NCI-H187 (cell line): ENCODE measurements around the gene SMYD5.

Experiments used
- DNase-seq, 2 experiments: peaks; one replicate each; lab custom pipeline; 2025; lab: John Stamatoyannopoulos, UW

The SMYD5 gene

DNA sequence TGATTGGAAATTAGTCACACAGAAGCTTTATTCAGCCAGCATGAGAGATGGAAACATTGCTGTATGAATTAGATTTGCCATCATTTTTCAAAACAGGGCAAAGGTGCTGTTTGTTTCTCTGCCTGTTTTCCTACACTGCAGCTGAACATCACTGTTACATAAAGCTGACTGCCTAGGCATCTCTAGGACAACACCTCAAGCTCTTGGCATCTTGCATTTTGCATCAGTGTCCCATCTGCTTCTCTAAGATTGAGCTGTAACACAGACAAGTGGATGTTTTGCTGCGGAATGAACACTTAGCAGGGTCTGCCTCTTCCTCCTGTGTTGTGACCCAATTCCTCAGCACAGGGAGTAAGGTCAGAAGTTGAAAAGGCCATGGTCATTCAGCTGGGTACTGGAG is 24.9 kb downstream of the SMYD5 start:
- DNase-seq: no peak

DNA sequence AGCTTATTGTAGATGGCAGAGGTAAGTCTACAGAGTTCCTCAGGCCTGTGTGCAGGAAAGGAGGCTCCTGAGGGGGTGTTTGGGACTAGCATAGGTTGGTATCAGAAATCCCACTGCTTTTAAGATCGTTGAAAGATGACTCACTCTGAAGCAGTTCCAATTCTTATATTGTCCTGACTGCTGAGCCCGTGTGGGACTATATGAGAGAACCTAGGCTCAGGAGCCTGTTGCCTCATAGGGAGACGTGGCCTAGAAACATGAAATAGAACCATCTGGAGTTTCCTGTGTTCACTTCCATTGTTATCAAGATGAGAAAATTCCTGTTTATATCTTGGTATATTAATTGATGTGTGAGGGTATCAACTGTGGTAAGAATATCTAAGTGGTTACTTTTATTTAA is 25.7 kb downstream of the SMYD5 start:
- DNase-seq: no peak

DNA sequence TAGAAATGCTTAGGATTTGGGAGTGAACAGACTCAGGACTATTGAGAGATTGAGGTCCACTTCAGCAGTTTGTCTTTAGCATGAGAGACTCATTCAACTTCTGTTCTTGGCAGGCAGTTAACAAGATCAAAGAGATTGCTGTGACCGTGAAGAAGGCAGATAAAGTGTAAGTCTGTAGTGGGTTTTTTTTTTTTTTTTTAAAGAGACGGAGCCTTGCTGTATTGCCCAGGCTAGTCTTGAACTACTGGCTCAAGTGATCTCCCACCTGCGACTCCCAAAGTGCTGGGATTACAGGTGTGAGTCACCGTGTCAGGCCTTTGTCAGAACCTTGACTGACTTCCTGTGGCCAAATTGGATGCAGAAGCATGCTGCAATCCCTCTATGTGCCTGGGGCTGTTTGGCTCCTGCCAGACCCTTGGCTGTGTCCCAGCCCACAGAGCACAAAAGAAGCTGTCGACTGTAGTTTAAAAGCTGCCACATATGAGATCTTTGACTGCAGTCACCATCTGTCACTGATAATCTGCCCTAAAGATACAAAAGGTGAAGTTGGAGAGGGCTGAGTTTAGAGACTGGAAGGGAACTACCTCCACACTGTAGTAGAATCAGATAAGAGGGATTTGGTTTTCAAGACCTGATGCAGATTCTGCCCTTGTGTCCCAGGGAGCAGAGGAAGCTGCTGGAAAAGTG is 30.0 kb downstream of the SMYD5 start:
- DNase-seq: no peak

- no peak for DNase-seq
Observed at GRCh38 chr2:73244580-73244979, 30.5 kb downstream of the SMYD5 start.

DNA sequence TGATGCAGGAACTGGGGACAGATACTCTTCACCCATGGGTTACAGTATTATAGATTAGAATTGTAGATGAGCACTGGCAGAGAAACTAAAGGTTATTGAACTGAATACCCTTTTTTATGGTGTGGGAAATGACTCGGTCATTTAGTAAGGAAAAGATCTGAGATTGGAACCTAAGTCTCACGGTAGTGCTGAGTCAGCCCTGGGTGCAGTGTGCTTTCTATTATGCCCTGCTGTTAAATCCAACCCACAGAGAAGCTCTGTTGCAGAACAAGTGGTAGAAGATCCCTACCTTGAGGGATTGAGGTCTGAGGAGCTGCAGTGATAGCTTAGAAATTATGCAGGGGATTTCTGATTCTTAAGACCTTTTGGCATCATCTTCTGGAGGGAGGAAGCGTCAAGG is 32.8 kb downstream of the SMYD5 start:
- no peak for DNase-seq

DNA sequence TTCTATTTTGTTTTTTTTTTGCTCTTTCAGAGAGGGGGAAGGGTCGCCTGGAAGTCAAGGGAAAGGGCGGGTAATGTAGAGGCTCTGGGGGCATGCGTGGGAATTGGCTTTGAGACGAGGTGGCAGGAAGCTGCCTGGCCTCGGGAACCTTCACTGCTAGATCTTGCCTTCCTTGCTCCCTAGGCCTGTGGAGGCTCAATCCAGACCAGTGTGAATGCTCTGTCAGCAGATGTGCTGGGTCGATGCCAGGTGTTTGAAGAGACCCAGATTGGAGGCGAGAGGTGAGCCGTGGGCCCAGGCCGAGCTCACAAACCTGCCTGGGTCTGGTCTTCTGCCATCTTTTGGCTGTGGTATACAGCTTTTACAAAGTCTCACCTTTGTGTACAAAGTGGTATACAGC is 35.6 kb downstream of the SMYD5 start:
- DNase-seq: no peak

- no peak for DNase-seq
Observed at GRCh38 chr2:73250872-73251846, 37.1 kb downstream of the SMYD5 start.

- DNase-seq: no peak
Observed at GRCh38 chr2:73252238-73253027, 38.4 kb downstream of the SMYD5 start.

- DNase-seq: no peak
Observed at GRCh38 chr2:73253400-73253799, 39.4 kb downstream of the SMYD5 start.

DNA sequence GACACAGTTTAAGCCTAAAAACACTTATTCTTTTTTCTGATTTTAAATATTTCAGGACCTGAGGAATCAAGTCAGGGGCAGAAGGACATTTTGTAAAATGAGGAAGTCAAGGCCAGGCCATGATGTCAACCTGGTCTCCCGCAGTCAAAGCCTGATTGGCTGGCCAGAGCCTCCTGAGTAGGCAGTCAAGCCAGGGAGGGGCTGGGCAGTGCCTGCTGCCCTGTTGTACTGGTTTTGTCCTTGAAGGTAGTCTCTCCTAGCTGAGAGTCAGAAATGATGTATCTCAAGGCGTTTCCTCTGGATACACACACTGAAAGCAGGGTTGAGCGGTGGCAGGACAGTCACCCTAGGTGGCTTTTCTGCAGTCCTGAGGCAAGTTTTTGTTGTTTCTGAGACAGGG is 39.9 kb downstream of the SMYD5 start:
- no peak for DNase-seq

- DNase-seq: no peak
Observed at GRCh38 chr2:73254343-73255006, 40.4 kb downstream of the SMYD5 start.

- no peak for DNase-seq
Observed at GRCh38 chr2:73255007-73255644, 41.1 kb downstream of the SMYD5 start.

GRCh38 chr2:73255907-73256617 is 42.0 kb downstream of the SMYD5 start:
- no peak for DNase-seq

GRCh38 chr2:73256618-73256922 is 42.5 kb downstream of the SMYD5 start:
- DNase-seq: no peak

DNA sequence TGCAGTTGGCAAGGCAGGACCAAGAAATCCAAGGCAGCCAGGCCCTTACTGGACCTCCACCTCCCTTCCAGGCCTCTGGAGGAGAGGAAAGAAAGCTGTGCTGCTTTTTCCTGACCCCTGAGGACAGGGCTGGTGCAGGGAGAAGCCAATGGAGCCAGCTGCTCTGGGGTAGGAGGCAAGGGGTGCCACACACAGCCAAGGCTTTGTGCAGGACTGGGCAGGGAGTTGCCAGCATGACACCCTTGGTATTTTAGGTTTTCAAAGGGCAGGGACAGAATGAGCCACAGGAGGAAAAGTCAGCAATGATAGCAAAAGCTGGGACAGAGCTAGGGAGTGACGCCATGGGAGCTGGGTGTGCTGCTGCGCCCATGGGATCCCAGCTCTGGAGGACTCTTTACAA is 43.0 kb downstream of the SMYD5 start:
- DNase-seq: no peak

DNA sequence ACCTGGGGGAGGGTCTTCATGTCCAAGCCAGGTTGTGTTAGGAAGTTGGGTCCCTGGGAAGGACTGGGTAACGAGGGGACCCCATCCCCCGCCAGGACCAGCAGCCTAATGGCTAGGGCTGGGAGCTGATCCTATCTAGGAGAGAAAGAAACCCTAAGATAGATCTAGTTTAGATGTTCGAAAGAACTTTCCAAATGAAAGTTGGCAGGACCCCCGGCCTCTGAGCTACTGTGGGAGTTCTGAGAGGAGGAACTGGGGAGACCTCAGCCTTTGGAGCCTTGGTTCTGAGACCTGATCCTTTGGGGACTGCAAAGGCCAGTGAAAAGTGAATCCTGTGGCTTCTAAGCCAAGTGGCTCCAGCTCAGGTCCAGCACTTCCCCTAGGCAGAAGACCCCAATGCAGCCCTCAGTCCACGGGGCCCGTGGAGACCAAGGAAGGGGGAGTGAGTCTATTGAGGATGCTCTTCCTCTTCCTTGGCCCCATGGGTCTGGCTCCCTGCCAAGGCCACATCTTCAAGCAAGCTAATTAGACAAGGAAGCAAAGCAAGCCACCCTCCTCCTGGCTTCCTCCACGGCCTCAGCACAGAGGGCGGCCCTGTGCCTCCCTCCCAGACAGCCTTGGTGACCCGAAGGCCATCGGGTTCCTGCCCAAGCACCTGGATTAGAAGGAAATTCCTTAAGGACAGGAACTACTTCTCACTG is 43.5 kb downstream of the SMYD5 start:
- DNase-seq: no peak

GRCh38 chr2:73258186-73258912 is 44.3 kb downstream of the SMYD5 start:
- no peak for DNase-seq

GRCh38 chr2:73258913-73259215 is 44.8 kb downstream of the SMYD5 start:
- no peak for DNase-seq

GRCh38 chr2:73259276-73259675 is 45.2 kb downstream of the SMYD5 start:
- no peak for DNase-seq
